ENCODE measurements around the gene DOK5. TPM values are rescaled to one million over a fixed set of nuclear protein-coding genes. Genes with fewer than 3 reads are reported as not detected.
A peak's percentile ranks its signal among the peaks of the same experiment; 100 is the strongest.

The DOK5 gene
- total and polyA plus RNA-seq, 9 of the 15 experiments (the other 6 are each of a cell fraction or from before 2014, with no cell fraction given) = not detected

- FAIRE-seq = no peak
- no peak overlapping the region for H3K9ac ChIP-seq (ENCODE audit: insufficient read depth in 1 of 2, low read depth in 2 of 2, low read length in 2 of 2)
- H3K79me2 ChIP-seq (ENCODE audit: control insufficient read depth, insufficient read depth, low read length) = no peaks in the 10 kb centered on the region
- H3K4me2 ChIP-seq (ENCODE audit: insufficient read depth, low read length) = no peak overlapping the region
- in situ Hi-C loops (cut with MboI) (no loop called here), intact Hi-C loops (cut with micrococcal nuclease) (no loop called here)
- no peak overlapping the region for H2AFZ ChIP-seq (ENCODE audit: low read depth, low read length)
- H3K4me1 ChIP-seq (replicated peaks in 1 of 2; ENCODE audit: control insufficient read depth in 2 of 2, insufficient read depth in 2 of 2, low read length in 2 of 2) = no peaks in the 10 kb centered on the region
- TF ChIP-seq, protein P1, sequence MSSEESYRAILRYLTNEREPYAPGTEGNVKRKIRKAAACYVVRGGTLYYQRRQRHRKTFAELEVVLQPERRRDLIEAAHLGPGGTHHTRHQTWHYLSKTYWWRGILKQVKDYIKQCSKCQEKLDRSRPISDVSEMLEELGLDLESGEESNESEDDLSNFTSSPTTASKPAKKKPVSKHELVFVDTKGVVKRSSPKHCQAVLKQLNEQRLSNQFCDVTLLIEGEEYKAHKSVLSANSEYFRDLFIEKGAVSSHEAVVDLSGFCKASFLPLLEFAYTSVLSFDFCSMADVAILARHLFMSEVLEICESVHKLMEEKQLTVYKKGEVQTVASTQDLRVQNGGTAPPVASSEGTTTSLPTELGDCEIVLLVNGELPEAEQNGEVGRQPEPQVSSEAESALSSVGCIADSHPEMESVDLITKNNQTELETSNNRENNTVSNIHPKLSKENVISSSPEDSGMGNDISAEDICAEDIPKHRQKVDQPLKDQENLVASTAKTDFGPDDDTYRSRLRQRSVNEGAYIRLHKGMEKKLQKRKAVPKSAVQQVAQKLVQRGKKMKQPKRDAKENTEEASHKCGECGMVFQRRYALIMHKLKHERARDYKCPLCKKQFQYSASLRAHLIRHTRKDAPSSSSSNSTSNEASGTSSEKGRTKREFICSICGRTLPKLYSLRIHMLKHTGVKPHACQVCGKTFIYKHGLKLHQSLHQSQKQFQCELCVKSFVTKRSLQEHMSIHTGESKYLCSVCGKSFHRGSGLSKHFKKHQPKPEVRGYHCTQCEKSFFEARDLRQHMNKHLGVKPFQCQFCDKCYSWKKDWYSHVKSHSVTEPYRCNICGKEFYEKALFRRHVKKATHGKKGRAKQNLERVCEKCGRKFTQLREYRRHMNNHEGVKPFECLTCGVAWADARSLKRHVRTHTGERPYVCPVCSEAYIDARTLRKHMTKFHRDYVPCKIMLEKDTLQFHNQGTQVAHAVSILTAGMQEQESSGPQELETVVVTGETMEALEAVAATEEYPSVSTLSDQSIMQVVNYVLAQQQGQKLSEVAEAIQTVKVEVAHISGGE (CRISPR knock-in tag; IDR thresholded peaks at IDR 0.05) = peak in 1 of 3 experiments; percentile 66; a peak in 2 of 6 replicates
- TF ChIP-seq SP2 (IDR thresholded peaks at IDR 0.05; ENCODE audit: extremely low read depth, low read depth, low read length, poor library complexity, severe bottlenecking) = no peak
- ChIA-PET POLR2A (no interaction called here), CTCF (ENCODE audit: low intra/inter-chr PET ratio) (no interaction called here)
- no peak for ATAC-seq
- H3K36me3 ChIP-seq (ENCODE audit: control insufficient read depth, insufficient read depth, low read length) = no peaks in the 10 kb centered on the region
- 3% methylated on average over 8 of the region's 8 CpGs for WGBS (ENCODE audit: insufficient coverage, low coverage, missing lambda C conversion rate)
- H3K9me3 ChIP-seq (replicated peaks; ENCODE audit: control insufficient read depth, insufficient read depth, low read depth, low read length) = no peaks in the 10 kb centered on the region
- BruUV-seq (replicated peaks) = no TSS peak
- DNase-seq (ENCODE audit: extremely low read depth in 1 of 4, low spot score in 3 of 4) = no peak
- H3K27me3 ChIP-seq (ENCODE audit: control insufficient read depth in 2 of 2, insufficient read depth in 2 of 2, low read length in 2 of 2) = no peaks in the 10 kb centered on the region
- no peak overlapping the region for H3K27ac ChIP-seq (ENCODE audit: extremely low read depth, low read depth, low read length)
- H4K20me1 ChIP-seq (replicated peaks; ENCODE audit: control insufficient read depth, insufficient read depth, low read length) = no peaks in the 10 kb centered on the region
- H3K9me1 ChIP-seq (ENCODE audit: control insufficient read depth, insufficient read depth, low read length) = no peaks in the 10 kb centered on the region
- no peak overlapping the region for H3K4me3 ChIP-seq
Observed at GRCh38 chr20:54548849-54549248, 73.5 kb downstream of the DOK5 start.

All from K562 (cell line).